Measurements from ENCODE around the gene NOL3. TPM values are rescaled to one million over a fixed set of nuclear protein-coding genes. Genes with fewer than 3 reads are reported as not detected.

NOL3 gene
- total and polyA plus RNA-seq, 2 of the 13 experiments (the other 11 are each of a cell fraction or from before 2014, with no cell fraction given) = 5.7 to 20.5 TPM

DNA sequence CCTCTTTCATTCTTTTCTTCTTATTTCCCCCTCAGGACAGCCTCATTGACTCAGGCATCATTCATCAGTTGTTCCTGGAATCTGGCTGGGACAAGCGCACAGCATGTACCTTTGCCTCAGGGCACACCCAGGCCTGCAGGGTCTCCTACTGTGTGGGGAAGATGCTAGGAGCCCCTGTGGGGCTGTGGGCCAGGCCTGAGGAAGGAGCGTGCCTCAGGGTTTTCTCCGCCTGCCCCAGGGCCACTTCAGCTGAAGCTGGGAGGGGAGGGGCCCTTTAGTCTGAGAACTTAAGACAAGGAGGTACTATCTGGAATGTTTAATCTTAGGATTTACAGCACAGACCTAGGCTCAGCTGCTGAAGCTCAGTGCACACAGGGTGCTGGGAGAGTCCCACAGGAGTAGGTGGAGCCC is 36.5 kb downstream of the NOL3 start:
- WGBS (ENCODE audit: low lambda C conversion rate) = 97% methylated on average over 3 of the region's 3 CpGs
- no peaks in the 10 kb centered on the region for H3K27me3 ChIP-seq (ENCODE audit: control insufficient read depth in 1 of 2, insufficient read depth in 2 of 2, low read length in 2 of 2)
- no peak overlapping the region for H3K4me3 ChIP-seq (replicated peaks in 1 of 3; ENCODE audit: insufficient read depth in 1 of 3, low read depth in 2 of 3, low read length in 3 of 3)
- TF ChIP-seq KLF16 (CRISPR knock-in tag; IDR thresholded peaks at IDR 0.05) (no peak), SSRP1 (CRISPR knock-in tag; IDR thresholded peaks at IDR 0.05) (0 out of 2 replicates have a peak, but pooled peaks have one; percentile 24), ZNF558 (CRISPR knock-in tag; IDR thresholded peaks at IDR 0.05; ENCODE audit: borderline replicate concordance) (0 out of 2 replicates have a peak, but pooled peaks have one; percentile 57), CCAR2 (optimal IDR thresholded peaks at IDR 0.05; ENCODE audit: low read depth, low read length) (peak; percentile 21), MBD4 (IDR thresholded peaks at IDR 0.05; ENCODE audit: borderline replicate concordance, low read length) (no peak), ZBTB20 (CRISPR knock-in tag; IDR thresholded peaks at IDR 0.05; ENCODE audit: borderline replicate concordance, low read depth) (no peak), ZNF274 (CRISPR knock-in tag; IDR thresholded peaks at IDR 0.05) (no peak)
- FAIRE-seq (no peak), DNase-seq (ENCODE audit: low spot score) (no peak), ATAC-seq (no peak)
- no peaks in the 10 kb centered on the region for H3K79me2 ChIP-seq (ENCODE audit: insufficient read depth, low read length)
- ChIA-PET CTCF (ENCODE audit: low intra/inter-chr PET ratio, low total read pairs) (no interaction called here), POLR2A (interaction anchor here (1.4 to 2.1 kb wide), 6 partner anchors 9 to 40 kb away, joined by 3 to 6 read pairs (median 4); partner anchors contain the start of genes FHOD1, NOL3 and TMEM208)
- H3K27ac ChIP-seq (ENCODE audit: extremely low read length, insufficient read depth, low read length) = no peak overlapping the region
- H3K9ac ChIP-seq (ENCODE audit: insufficient read depth, low read depth, low read length) = peak overlapping the region; percentile 5; the same call in 1 of the 2 replicates
- peak overlapping the region; percentile 4; the same call in 1 of the 2 replicates for H3K4me2 ChIP-seq (ENCODE audit: low read depth, low read length)
- intact Hi-C loops (cut with micrococcal nuclease; ENCODE audit: unreplicated experiment) = no loop called here
- H3K9me3 ChIP-seq (ENCODE audit: low read length) = no peaks in the 10 kb centered on the region
- no peaks in the 10 kb centered on the region for H4K20me1 ChIP-seq (ENCODE audit: insufficient read depth, low read length)
- in situ Hi-C loops (cut with HindIII; ENCODE audit: extremely low pct_ligation_motif_present, low pct_unique_long_range_greater_than_20kb) = no loop called here
- H2AFZ ChIP-seq (ENCODE audit: low read length) = no peak overlapping the region
- peaks cover 14 to 15% of the 10 kb centered on the region in 2 experiments; a peak in 4 of 5 replicates for H3K36me3 ChIP-seq (replicated peaks in 1 of 2; ENCODE audit: control insufficient read depth in 1 of 2, insufficient read depth in 2 of 2, low read length in 2 of 2)
- BruUV-seq (replicated peaks) = no TSS peak
- H3K4me1 ChIP-seq (ENCODE audit: insufficient read depth, low read length) = peaks cover 55% of the 10 kb centered on the region
